ENCODE results near the gene FHOD1. TPM values are rescaled to one million over a fixed set of nuclear protein-coding genes. Genes with fewer than 3 reads are reported as not detected.

The FHOD1 gene
- total and polyA plus RNA-seq, 2 of the 13 experiments (the other 11 are each of a cell fraction or from before 2014, with no cell fraction given): 20.0 to 20.8 TPM

GRCh38 chr16:67183627-67184452, 63.4 kb downstream of the FHOD1 start, which contains the start of gene MATCAP1 (continued):
- TF ChIP-seq ZNF142 (CRISPR knock-in tag; IDR thresholded peaks at IDR 0.05) (peak; percentile 86; the same call in 1 of the 2 replicates), SP4 (CRISPR knock-in tag; IDR thresholded peaks at IDR 0.05) (peak; percentile 99), ZNF224 (CRISPR knock-in tag; IDR thresholded peaks at IDR 0.05) (peak; percentile 25; the same call in 1 of the 2 replicates), ZNF678 (CRISPR knock-in tag; IDR thresholded peaks at IDR 0.05) (0 out of 2 replicates have a peak, but pooled peaks have one; percentile 84), ZNF207 (IDR thresholded peaks at IDR 0.05; ENCODE audit: borderline replicate concordance) (no peak), DR1 (CRISPR knock-in tag; IDR thresholded peaks at IDR 0.05) (0 out of 2 replicates have a peak, but pooled peaks have one; percentile 36), PATZ1 (CRISPR knock-in tag; IDR thresholded peaks at IDR 0.05) (peak; percentile 80), ZNF777 (CRISPR knock-in tag; IDR thresholded peaks at IDR 0.05) (peak; percentile 90; the same call in 1 of the 2 replicates), ZNF24 (IDR thresholded peaks at IDR 0.05) (no peak), ZNF891 (CRISPR knock-in tag; IDR thresholded peaks at IDR 0.05) (no peak), ZNF580 (CRISPR knock-in tag; IDR thresholded peaks at IDR 0.05; ENCODE audit: borderline replicate concordance, low read depth) (peak; percentile 71), ZNF512 (CRISPR knock-in tag; IDR thresholded peaks at IDR 0.05) (no peak; the same call in 1 of the 2 replicates), HNRNPUL1 (IDR thresholded peaks at IDR 0.05; ENCODE audit: low read depth, low read length) (no peak), NR2C2 (CRISPR knock-in tag; IDR thresholded peaks at IDR 0.05; ENCODE audit: borderline replicate concordance) (peak; percentile 72), JUND (CRISPR knock-in tag; IDR thresholded peaks at IDR 0.05) (no peak), TFAP4 (IDR thresholded peaks at IDR 0.05; ENCODE audit: borderline replicate concordance, low read depth) (peak; percentile 33; the same call in 1 of the 2 replicates), SIN3A (IDR thresholded peaks at IDR 0.05; ENCODE audit: borderline replicate concordance, low read depth, low read length) (peak; percentile 80; the same call in 1 of the 2 replicates), NCOR1 (IDR thresholded peaks at IDR 0.05; ENCODE audit: borderline replicate concordance, low read length) (peak; percentile 51; the same call in 1 of the 2 replicates)
